Frontal cortex (tissue), 4 donors: Measurements from ENCODE around the gene CXXC4. TPM values are rescaled to one million over a fixed set of nuclear protein-coding genes. Genes with fewer than 3 reads are reported as not detected.
A peak's percentile ranks its signal among the peaks of the same experiment; 100 is the strongest.

ENCODE experiments used
- DNase-seq, 2 donors: peaks; one replicate each; pipeline ENCODE4 v3.0.0; 2012; ENCODE audit warnings: low spot score in 2 of 2
- FAIRE-seq: peaks from 2 replicates; lab custom pipeline; 2012; peaks lifted over from hg19 to GRCh38; lab: Jason Lieb, UNC
- total RNA-seq: library from RNA; depleted of rRNA; stranded (reverse); fragments of >200 nt; gene quantifications from one replicate; pipeline ENCODE4 v1.2.3, GENCODE V29; 2014
- donor health status: control.
- donor health status: control.
- donor health status: control.

Gene CXXC4
- 68.1 TPM for total RNA-seq

DNA sequence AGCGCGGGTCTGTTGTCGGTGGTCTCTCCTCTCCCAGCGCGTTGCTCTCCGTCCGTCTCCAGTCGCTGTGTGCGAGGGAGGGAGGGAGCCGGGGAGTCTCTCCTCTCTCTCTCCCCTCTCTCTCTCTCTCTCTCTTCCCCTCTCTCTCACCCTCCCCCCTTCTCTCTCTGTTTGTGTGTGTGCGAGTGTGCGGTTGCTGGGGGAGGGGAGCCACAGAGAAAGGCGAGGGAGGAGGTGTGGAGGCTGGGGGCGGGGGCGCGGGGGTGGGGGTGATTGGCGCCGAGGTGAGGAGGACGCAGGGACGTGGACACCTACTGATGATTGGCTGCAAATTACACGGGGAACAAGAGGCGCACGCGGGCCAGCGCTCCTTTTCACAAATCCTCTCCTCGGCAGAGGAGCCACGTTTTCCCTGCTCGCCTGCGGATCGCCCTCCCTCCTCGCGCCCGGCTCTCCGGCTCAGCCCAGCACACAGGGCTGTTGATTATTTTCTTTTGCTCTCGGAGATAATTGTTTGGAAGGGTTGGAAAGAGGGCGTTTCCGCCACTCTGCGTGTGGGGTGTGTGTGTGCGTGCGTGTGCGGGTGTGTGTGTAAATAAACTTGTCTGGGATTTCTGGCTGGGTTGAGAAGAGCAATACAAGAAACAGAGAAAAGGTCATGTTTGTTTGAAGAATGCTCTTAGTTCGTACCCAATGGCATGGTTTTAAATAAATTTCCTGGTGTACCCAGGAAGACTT is at the start of gene CXXC4:
Gene CXXC4, minus strand, starts transcription at position 73 of the 738 bp plus-strand sequence. CDS start 3,092 bp downstream, outside the sequence.
- peak; percentile 45 to 51 for DNase-seq
- FAIRE-seq: no peak

DNA sequence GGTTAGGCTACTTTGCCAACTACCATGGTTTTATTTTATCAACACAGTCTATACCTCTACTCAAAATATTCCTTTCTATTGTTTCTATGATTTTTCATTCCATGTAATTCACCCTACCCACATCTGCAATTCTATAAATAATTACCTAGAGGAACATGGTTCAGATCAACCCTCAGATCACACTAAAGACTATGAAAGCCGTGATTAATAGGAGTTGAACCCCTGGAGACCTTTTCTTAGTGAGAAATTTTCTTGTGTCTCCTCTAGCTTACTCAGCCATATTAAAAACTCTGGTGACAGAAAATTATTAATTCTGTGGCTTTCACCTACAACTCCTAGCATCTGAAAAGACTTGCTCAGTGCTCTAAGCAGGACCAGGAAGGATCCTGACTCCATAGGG is 38.5 kb upstream of the CXXC4 start:
- FAIRE-seq: no peak
- no peak for DNase-seq

DNA sequence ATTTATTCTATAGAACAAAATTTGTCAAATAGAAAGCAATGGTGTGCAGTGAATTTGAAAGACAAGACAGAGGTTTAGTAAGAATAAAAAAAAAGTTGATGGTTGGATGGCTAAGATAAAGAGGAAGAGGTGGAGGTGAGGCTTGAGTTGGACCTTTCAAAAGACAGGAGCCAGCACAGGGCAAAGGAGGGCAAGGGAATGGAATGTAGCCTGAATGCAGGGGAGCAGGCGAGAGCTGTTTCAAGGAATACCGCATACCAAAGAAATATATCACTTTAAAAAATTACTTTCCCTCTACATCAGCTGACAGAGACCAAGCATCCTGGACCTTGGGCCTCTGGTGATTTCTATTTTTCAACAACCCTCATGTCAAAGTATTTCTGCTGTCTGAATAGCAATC is 38.0 kb upstream of the CXXC4 start:
- DNase-seq (no peak), FAIRE-seq (no peak)

DNA sequence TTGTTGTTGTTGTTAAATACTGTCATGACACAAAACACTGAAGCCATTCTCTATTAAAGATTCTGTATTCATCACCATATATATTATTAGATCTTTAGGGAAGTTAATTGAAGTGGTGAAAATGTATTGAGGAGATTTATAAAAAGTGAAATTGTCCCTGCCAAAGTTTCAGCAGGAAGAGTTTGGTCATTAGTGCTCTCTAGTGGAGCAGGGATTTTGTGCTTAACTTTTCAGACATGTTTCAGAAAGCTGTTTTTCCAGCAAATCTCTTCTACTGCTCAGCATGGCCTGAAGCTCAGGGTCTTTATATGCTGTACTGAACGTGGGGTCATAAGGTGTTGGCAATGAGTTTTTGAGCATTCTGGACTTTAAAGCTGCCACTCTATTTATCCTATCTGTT is 36.7 kb upstream of the CXXC4 start:
- DNase-seq (peak in 1 of 2 donors; percentile 1), FAIRE-seq (peak; percentile 53)

DNA sequence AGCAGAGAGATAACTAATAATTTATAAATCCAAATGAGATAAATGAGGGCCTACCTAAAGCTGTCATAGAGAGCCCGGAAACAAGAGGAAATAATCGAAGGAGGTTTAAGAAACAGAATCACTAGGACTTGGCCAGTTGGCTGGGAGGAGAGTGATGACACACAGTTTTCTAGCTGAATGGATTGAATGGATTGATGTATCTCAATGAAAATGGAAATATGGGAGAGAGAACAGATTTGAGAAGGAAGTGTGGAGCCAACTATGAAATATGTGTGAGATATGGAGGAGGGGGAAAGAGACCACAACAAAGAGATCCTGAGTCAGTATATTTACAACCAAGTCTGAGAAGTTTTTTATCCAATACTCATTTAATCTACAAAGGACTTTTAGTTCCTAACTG is 35.7 kb upstream of the CXXC4 start:
- DNase-seq (no peak), FAIRE-seq (no peak)

GRCh38 chr4:104524591-104524990 is 29.9 kb upstream of the CXXC4 start:
- no peak for FAIRE-seq
- no peak for DNase-seq

- DNase-seq: no peak
- no peak for FAIRE-seq
Observed at GRCh38 chr4:104524026-104524425, 29.3 kb upstream of the CXXC4 start.

GRCh38 chr4:104519588-104519987 is 24.9 kb upstream of the CXXC4 start:
- DNase-seq (no peak), FAIRE-seq (no peak)

GRCh38 chr4:104516884-104517283 is 22.2 kb upstream of the CXXC4 start:
- DNase-seq (no peak), FAIRE-seq (no peak)

GRCh38 chr4:104508224-104508623 is 13.5 kb upstream of the CXXC4 start:
- DNase-seq (no peak), FAIRE-seq (no peak)

DNA sequence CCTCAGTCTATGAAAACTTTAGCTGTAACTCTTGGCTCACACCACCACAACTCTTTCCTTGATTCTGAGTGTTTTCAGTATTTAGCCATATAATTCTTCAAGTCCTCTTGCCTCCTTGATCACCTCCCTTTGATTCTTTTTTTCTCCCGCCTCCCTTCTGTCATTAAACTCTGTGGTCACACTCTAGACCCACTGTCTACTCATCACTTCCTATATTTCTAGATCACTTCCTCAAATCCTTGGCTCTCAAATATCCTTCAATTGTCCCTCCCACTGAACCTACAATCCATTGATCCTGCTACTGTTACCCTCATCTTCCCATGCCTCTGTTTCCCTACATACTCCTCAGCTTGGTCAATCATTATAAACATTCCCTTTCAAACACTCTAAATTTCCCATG is 12.4 kb upstream of the CXXC4 start:
- DNase-seq (no peak), FAIRE-seq (no peak)

DNA sequence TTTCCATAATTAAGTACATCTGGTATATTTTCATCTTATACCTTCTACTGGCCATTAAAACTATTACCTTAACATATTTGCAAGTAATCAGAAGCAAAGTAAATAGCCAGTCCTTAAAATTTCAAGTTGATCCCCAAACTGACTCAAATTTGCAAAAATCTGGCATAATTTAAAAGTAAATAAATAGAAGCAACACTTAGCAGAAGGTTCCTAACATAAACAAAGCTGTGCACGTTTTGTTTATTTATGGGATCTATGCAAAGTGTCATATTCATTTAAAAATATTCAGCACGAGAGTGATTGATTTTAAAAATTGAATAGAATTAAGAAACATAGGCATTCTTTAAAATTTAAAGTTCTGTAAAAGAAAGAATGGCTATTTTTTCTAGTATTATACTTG is 9.8 kb upstream of the CXXC4 start:
- no peak for DNase-seq
- FAIRE-seq: no peak

- DNase-seq (no peak), FAIRE-seq (no peak)
Observed at GRCh38 chr4:104502471-104502870, 7.8 kb upstream of the CXXC4 start.

DNA sequence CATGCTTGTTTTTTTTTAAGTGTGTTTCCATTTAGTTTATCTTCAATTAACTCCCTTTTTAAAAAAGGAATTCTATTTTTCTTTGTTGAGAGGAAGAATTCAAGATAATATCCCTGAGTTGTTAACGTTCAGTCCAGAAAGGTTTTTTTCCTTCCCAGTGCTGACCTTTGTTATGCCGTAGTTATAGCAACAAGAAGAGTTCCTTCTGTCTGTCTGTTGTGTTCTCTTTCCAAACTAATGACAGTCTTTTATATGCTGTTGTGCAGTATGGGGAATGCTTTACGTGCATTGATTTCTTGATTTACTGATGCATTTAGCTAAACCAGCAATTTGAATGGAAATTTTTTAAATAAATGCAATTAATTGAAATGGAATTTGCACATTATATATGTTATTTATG is 6.6 kb upstream of the CXXC4 start:
- FAIRE-seq: no peak

DNA sequence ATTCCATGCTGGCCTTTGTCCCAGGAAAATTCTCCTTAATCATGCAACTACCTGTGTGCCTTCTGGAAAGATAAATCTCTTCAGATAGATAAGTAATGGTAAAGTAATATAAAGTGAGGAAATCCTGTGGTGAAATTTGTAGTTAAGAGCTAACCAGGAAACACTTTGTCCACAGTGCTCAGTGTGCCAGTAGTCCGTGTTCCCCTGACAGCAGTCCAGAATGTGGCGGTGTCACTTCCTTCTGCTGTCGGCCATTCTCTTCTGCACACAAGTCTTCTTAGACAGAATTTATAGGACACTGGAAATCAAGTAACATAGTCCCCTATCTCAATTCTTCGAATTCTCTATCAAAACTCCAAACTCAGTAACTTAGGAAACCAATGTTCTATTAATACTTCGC is 5.7 kb upstream of the CXXC4 start:
- DNase-seq: no peak
- no peak for FAIRE-seq

More for the DNA sequence above, 6.6 kb upstream of the CXXC4 start:
- no peak for DNase-seq

DNA sequence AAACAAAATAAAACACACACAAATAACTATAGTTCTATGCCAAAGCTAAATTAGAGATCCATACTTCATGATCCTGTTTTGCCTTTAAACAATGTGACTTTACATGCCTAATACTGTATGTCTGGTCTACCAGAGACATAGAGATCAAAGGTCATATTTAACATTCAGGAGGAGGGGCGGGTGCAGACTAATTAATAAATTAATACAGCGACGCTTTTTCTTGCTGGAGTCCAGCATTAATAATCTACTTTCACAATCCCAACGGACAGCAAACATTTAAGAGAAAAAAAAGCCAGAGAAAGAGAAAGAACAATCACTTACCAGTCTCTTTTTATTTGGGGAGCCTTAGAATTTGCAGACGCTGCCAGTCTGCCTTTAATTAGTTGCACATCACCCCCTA is 509 bp downstream of the CXXC4 start:
- DNase-seq (no peak), FAIRE-seq (no peak)

DNA sequence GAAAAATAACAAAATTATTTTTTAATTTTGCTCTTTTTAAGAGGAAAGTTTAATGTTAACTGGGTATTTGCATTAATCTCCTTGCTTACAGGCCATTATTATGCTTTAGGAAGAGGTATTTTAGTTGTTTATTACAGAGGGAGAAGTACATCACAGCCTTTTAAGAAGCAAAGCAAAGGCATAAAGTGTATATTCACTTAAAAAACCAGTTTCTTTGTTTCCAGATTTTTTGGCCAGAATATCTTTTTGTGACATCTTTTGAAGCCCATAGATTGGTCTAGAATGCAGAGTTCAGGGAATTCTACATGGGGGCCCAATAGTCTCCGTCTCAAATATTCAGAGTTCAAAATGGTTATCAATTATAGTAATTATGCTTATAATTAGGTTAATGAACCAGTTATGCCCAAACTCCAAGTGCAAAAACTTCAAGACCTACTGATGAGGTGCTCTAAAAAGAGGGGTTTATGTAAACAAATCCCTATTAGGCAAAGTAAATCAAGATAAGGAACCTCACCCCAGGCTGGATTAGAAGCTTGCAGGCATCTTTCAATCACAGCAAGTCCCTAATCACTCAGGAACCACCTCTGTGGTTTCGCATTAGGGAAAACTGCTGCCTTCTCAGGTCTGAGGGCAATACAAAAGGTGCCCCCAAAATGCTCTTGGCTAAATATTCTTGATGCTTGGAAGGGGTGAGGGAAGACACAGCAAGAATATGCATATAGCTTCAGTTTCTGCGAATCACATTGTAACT is 1.4 kb downstream of the CXXC4 start:
- FAIRE-seq (no peak), DNase-seq (no peak)

DNA sequence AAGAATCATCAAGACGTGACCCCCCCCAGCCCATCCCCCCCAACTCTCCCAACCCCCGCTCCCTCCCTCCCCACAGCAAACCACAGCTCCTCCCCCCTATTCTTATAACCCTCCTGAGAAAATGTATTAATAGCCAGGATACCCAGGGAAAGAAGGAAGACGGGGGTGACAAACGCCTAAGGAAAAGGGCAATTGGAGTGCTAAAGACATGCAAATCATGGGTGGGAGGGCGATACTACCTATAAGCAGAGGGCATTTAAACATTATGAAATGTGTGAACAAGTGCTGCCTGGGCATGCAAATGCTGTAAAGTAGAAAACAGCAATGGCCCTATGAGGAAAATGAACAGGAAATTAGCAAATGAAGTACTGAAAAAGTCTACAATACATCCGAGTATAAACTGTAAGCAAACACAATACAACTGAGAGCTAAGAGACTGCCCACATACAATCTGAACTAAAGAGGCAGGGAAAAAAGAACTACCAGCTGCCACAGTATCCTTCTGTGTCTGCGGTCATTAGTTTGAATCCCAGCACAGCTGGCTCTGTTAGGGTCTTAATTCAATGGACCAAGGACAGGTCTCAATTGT is 2.4 kb downstream of the CXXC4 start:
- no peak for FAIRE-seq
- peak in 1 of 2 donors; percentile 49 for DNase-seq

- FAIRE-seq (no peak), DNase-seq (no peak)
Observed at GRCh38 chr4:104491481-104492182, 3.1 kb downstream of the CXXC4 start.

GRCh38 chr4:104490770-104491480 is 3.8 kb downstream of the CXXC4 start:
- DNase-seq (peak; percentile 40 to 61), FAIRE-seq (no peak)
